IPS DF 6.9 (cell line): ENCODE measurements around the gene CUEDC1.
"Not testable (repeated sequence)": the region's sequence is repeated elsewhere in the genome, so short reads cannot be mapped to it uniquely, and the experiment has no call there.

ENCODE experiments used
- DNase-seq: peaks from one replicate; pipeline ENCODE4 v3.0.0-alpha.2; 2013; ENCODE audit warnings: low read depth, low spot score
- H3K27ac ChIP-seq: one replicate; pipeline ENCODE4 v1.5.1; 2013; ENCODE audit warnings: low read length, control low read depth
- H3K27me3 ChIP-seq: 2 replicates; pipeline ENCODE4 v1.6.1; 2013; ENCODE audit warnings: mild to moderate bottlenecking, low read length; ENCODE audit not compliant: control insufficient read depth, insufficient read depth
- H3K36me3 ChIP-seq: 2 replicates; pipeline ENCODE4 v1.6.1; 2013; ENCODE audit warnings: low read length; ENCODE audit not compliant: control insufficient read depth, insufficient read depth
- H3K4me1 ChIP-seq: 2 replicates; pipeline ENCODE4 v1.6.1; 2013; ENCODE audit warnings: low read length; ENCODE audit not compliant: control insufficient read depth, insufficient read depth
- H3K4me3 ChIP-seq: 2 replicates; pipeline ENCODE4 v1.5.1; 2013; ENCODE audit warnings: mild to moderate bottlenecking, low read length
- H3K9me3 ChIP-seq: 2 replicates; pipeline ENCODE4 v1.6.1; 2013; ENCODE audit warnings: low read length, inconsistent platforms; ENCODE audit not compliant: control insufficient read depth, insufficient read depth
- WGBS: extraction: QIAGEN DNeasy Blood & Tissue Kit; methylation state at CpG from one replicate; pipeline ENCODE4 v1.1.7; 2013; ENCODE audit warnings: mixed read lengths, missing lambda C conversion rate; ENCODE audit not compliant: insufficient read length, insufficient coverage; 5-methylcytosine and 5-hydroxymethylcytosine counted together

Gene CUEDC1

GRCh38 chr17:57924677-57925076, 30.5 kb downstream of the CUEDC1 start:
- WGBS: no CpG with 5 or more reads among the region's 4 CpGs
- Histone ChIP-seq H3K9me3 (no peaks in the 10 kb centered on the region), H3K27ac (no peak overlapping the region), H3K4me1 (0 out of 2 replicates have a peak, but pooled peaks cover 3% of the 10 kb centered on the region), H3K4me3 (no peak overlapping the region), H3K36me3 (no peaks in the 10 kb centered on the region), H3K27me3 (no peaks in the 10 kb centered on the region)
- no peak for DNase-seq

- no CpG with 5 or more reads among the region's 5 CpGs for WGBS
- no peak for DNase-seq
- Histone ChIP-seq H3K36me3 (no peaks in the 10 kb centered on the region), H3K27ac (no peak overlapping the region), H3K4me3 (no peak overlapping the region), H3K27me3 (no peaks in the 10 kb centered on the region), H3K4me1 (0 out of 2 replicates have a peak, but pooled peaks cover 3% of the 10 kb centered on the region), H3K9me3 (no peaks in the 10 kb centered on the region)
Measured at GRCh38 chr17:57923182-57923872, 31.9 kb downstream of the CUEDC1 start.

- no CpG with 5 or more reads among the region's 4 CpGs for WGBS
- not testable (repeated sequence) for H3K4me1 ChIP-seq, H3K27ac ChIP-seq, H3K9me3 ChIP-seq, DNase-seq, H3K27me3 ChIP-seq, H3K36me3 ChIP-seq, H3K4me3 ChIP-seq
Measured at GRCh38 chr17:57922745-57923144, 32.5 kb downstream of the CUEDC1 start.

- H3K9me3 ChIP-seq: no peaks in the 10 kb centered on the region
- H3K27ac ChIP-seq: no peak overlapping the region
- no peak for DNase-seq
- no CpG with 5 or more reads among the region's 13 CpGs for WGBS
- H3K4me1 ChIP-seq: peaks cover 2% of the 10 kb centered on the region; the same call in 1 of the 2 replicates
- H3K36me3 ChIP-seq: no peaks in the 10 kb centered on the region
- H3K4me3 ChIP-seq: no peak overlapping the region
- H3K27me3 ChIP-seq: no peaks in the 10 kb centered on the region
Measured at GRCh38 chr17:57920916-57921703, 34.1 kb downstream of the CUEDC1 start.

- no peak overlapping the region for H3K4me3 ChIP-seq
- peaks cover 2% of the 10 kb centered on the region; the same call in 1 of the 2 replicates for H3K4me1 ChIP-seq
- no CpG with 5 or more reads among the region's 5 CpGs for WGBS
- DNase-seq: no peak
- H3K27me3 ChIP-seq: no peaks in the 10 kb centered on the region
- no peaks in the 10 kb centered on the region for H3K9me3 ChIP-seq
- no peak overlapping the region for H3K27ac ChIP-seq
- no peaks in the 10 kb centered on the region for H3K36me3 ChIP-seq
Measured at GRCh38 chr17:57919918-57920317, 35.3 kb downstream of the CUEDC1 start.

GRCh38 chr17:57918017-57918895, 37.0 kb downstream of the CUEDC1 start:
- Histone ChIP-seq H3K9me3 (no peaks in the 10 kb centered on the region), H3K36me3 (no peaks in the 10 kb centered on the region), H3K27ac (no peak overlapping the region), H3K27me3 (no peaks in the 10 kb centered on the region), H3K4me1 (peaks cover 2% of the 10 kb centered on the region; the same call in 1 of the 2 replicates), H3K4me3 (no peak overlapping the region)
- DNase-seq: no peak
- no CpG with 5 or more reads among the region's 5 CpGs for WGBS

GRCh38 chr17:57916925-57917858, 38.0 kb downstream of the CUEDC1 start:
- no peaks in the 10 kb centered on the region for H3K27me3 ChIP-seq
- H3K27ac ChIP-seq: no peak overlapping the region
- WGBS: no CpG with 5 or more reads among the region's 9 CpGs
- no peak overlapping the region for H3K4me3 ChIP-seq
- H3K9me3 ChIP-seq: no peaks in the 10 kb centered on the region
- peaks cover 2% of the 10 kb centered on the region; the same call in 1 of the 2 replicates for H3K4me1 ChIP-seq
- no peaks in the 10 kb centered on the region for H3K36me3 ChIP-seq
- no peak for DNase-seq

GRCh38 chr17:57915985-57916757, 39.0 kb downstream of the CUEDC1 start:
- H3K36me3 ChIP-seq: no peaks in the 10 kb centered on the region
- no peak for DNase-seq
- H3K27ac ChIP-seq: no peak overlapping the region
- peaks cover 2% of the 10 kb centered on the region; the same call in 1 of the 2 replicates for H3K4me1 ChIP-seq
- WGBS: no CpG with 5 or more reads among the region's 19 CpGs
- H3K27me3 ChIP-seq: no peaks in the 10 kb centered on the region
- H3K9me3 ChIP-seq: no peaks in the 10 kb centered on the region
- H3K4me3 ChIP-seq: no peak overlapping the region

- H3K36me3 ChIP-seq: no peaks in the 10 kb centered on the region
- DNase-seq: no peak
- H3K27ac ChIP-seq: no peak overlapping the region
- no peaks in the 10 kb centered on the region for H3K9me3 ChIP-seq
- WGBS: no CpG with 5 or more reads among the region's 9 CpGs
- no peak overlapping the region for H3K4me3 ChIP-seq
- peaks cover 2% of the 10 kb centered on the region; the same call in 1 of the 2 replicates for H3K4me1 ChIP-seq
- no peaks in the 10 kb centered on the region for H3K27me3 ChIP-seq
Measured at GRCh38 chr17:57915544-57915943, 39.7 kb downstream of the CUEDC1 start.
